Neural cell (in vitro differentiated cells): ENCODE measurements around the gene RXRB. TPM values are rescaled to one million over a fixed set of nuclear protein-coding genes. Genes with fewer than 3 reads are reported as not detected.

Source experiments
- H2AFZ ChIP-seq: fragments of 200-600, 300-800 bp; sonication (generic), shearing (Covaris generic); 2 replicates; pipeline ENCODE4 v1.6.0; 2014; ENCODE audit warnings: low read depth, mild to moderate bottlenecking, antibody characterized with exemption, low read length, moderate library complexity
- H3F3A ChIP-seq: fragments of 200-600 bp; shearing (Covaris generic); 2 replicates; pipeline ENCODE4 v1.6.1; 2016; ENCODE audit warnings: mild to moderate bottlenecking, moderate library complexity, mixed read lengths, antibody characterized with exemption, low read length; ENCODE audit not compliant: insufficient read depth, poor library complexity, severe bottlenecking
- H3K27ac ChIP-seq: fragments of 200-600, 300-800 bp; sonication (generic), shearing (Covaris generic); 2 replicates; pipeline ENCODE4 v1.5.1; 2014; ENCODE audit warnings: mild to moderate bottlenecking, low read length, moderate library complexity
- H3K27me3 ChIP-seq: fragments of 300-800, 200-600 bp; sonication (generic), shearing (Covaris generic); 2 replicates; pipeline ENCODE4 v1.6.0; 2014; ENCODE audit warnings: mild to moderate bottlenecking, low read depth, low read length, moderate library complexity; ENCODE audit not compliant: insufficient read depth
- H3K36me3 ChIP-seq: fragments of 300-800, 200-600 bp; sonication (generic), shearing (Covaris generic); 2 replicates; pipeline ENCODE4 v1.5.1; 2014; ENCODE audit warnings: mild to moderate bottlenecking, antibody characterized with exemption, low read length, moderate library complexity; ENCODE audit not compliant: insufficient read depth
- H3K4me2 ChIP-seq: fragments of 300-800, 200-600 bp; sonication (generic), shearing (Covaris generic); 2 replicates; pipeline ENCODE4 v1.6.0; 2014; ENCODE audit warnings: mild to moderate bottlenecking, low read length
- H3K4me3 ChIP-seq: fragments of 300-800, 200-600 bp; sonication (generic), shearing (Covaris generic); 2 replicates; pipeline ENCODE4 v1.5.1; 2014; ENCODE audit warnings: mild to moderate bottlenecking, low read length, moderate library complexity
- H3K79me2 ChIP-seq: fragments of 200-600 bp; shearing (Covaris generic); replicated peaks from 2 replicates; pipeline ENCODE4 v1.6.0; 2014; ENCODE audit warnings: mild to moderate bottlenecking, low read length, moderate library complexity; ENCODE audit not compliant: insufficient read depth
- H3K9ac ChIP-seq: fragments of 300-800, 200-600 bp; sonication (generic), shearing (Covaris generic); 2 replicates; pipeline ENCODE4 v1.6.1; 2016; ENCODE audit warnings: mild to moderate bottlenecking, low read length, mixed read lengths
- H3K9me2 ChIP-seq: fragments of 200-600 bp; shearing (Covaris generic); 2 replicates; pipeline ENCODE4 v1.6.1; 2016; ENCODE audit warnings: mild to moderate bottlenecking, low read length, mixed read lengths; ENCODE audit not compliant: insufficient read depth
- H3K9me3 ChIP-seq: fragments of 200-600, 300-800 bp; sonication (generic), shearing (Covaris generic); 2 replicates; pipeline ENCODE4 v1.6.1; 2016; ENCODE audit warnings: mild to moderate bottlenecking, mixed run types, low read length, moderate library complexity, mixed read lengths
- H4K20me1 ChIP-seq: fragments of 200-600 bp; shearing (Covaris generic); 2 replicates; pipeline ENCODE4 v1.6.1; 2016; ENCODE audit warnings: mild to moderate bottlenecking, mixed run types; ENCODE audit not compliant: insufficient read depth
- CTCF ChIP-seq: fragments of 450-650 bp; IDR thresholded peaks from 2 replicates; pipeline ENCODE4 v1.5.1; 2014; ENCODE audit warnings: antibody characterized with exemption, mild to moderate bottlenecking, moderate library complexity; ENCODE audit not compliant: poor library complexity, severe bottlenecking
- EP300 ChIP-seq: fragments of 450-650 bp; conservative IDR thresholded peaks from 2 replicates; pipeline ENCODE4 v1.6.1; 2014; ENCODE audit warnings: antibody characterized with exemption, mild to moderate bottlenecking, moderate library complexity; ENCODE audit not compliant: poor library complexity, severe bottlenecking
- EZH2 ChIP-seq: fragments of 200-600, 300-800 bp; shearing (Covaris generic), sonication (generic); IDR thresholded peaks from 2 replicates; pipeline ENCODE4 v1.6.1; 2014; ENCODE audit warnings: antibody characterized with exemption, low read length, borderline replicate concordance, mild to moderate bottlenecking; ENCODE audit not compliant: insufficient read depth, poor library complexity, severe bottlenecking
- POLR2AphosphoS5 ChIP-seq: IDR thresholded peaks from 2 replicates; pipeline ENCODE4 v1.6.1; 2012
- REST ChIP-seq: IDR thresholded peaks from 2 replicates; pipeline ENCODE4 v1.6.1; 2012; ENCODE audit warnings: borderline replicate concordance
- SMC3 ChIP-seq: fragments of 450-650 bp; conservative IDR thresholded peaks from 2 replicates; pipeline ENCODE4 v1.6.1; 2014; ENCODE audit warnings: antibody characterized with exemption, mild to moderate bottlenecking, moderate library complexity; ENCODE audit not compliant: poor library complexity
- TAF1 ChIP-seq: IDR thresholded peaks from 2 replicates; pipeline ENCODE4 v1.6.1; 2012; ENCODE audit warnings: low read depth
- polyA plus RNA-seq: library from polyadenylated mRNA; depleted of rRNA; stranded (reverse); fragments of >200 nt; gene quantifications from 2 replicates; pipeline ENCODE4 v1.2.3, GENCODE V29; 2014

Gene RXRB
- polyA plus RNA-seq, 1 donor from 2014 or later: 60.7 TPM

- Histone ChIP-seq H4K20me1 (no peaks in the 10 kb centered on the region), H3K36me3 (no peaks in the 10 kb centered on the region), H3K4me2 (no peak overlapping the region), H3K27me3 (no peaks in the 10 kb centered on the region), H3K9ac (no peak overlapping the region), H3K27ac (no peak overlapping the region), H3K4me3 (no peak overlapping the region), H3K79me2 (no peaks in the 10 kb centered on the region), H2AFZ (no peak overlapping the region), H3F3A (no peaks in the 10 kb centered on the region), H3K9me2 (no peaks in the 10 kb centered on the region), H3K9me3 (no peaks in the 10 kb centered on the region)
- TF ChIP-seq POLR2AphosphoS5: no peak
Measured at GRCh38 chr6:33183071-33183683, 17.3 kb downstream of the RXRB start.

- no peaks in the 10 kb centered on the region for H3F3A ChIP-seq
- H3K9me2 ChIP-seq: no peaks in the 10 kb centered on the region
- TF ChIP-seq SMC3 (no peak), TAF1 (no peak), REST (no peak), EZH2 (no peak)
- no peaks in the 10 kb centered on the region for H3K9me3 ChIP-seq
- H3K36me3 ChIP-seq: no peaks in the 10 kb centered on the region
- H3K4me2 ChIP-seq: no peak overlapping the region
- no peaks in the 10 kb centered on the region for H4K20me1 ChIP-seq
- H3K27ac ChIP-seq: no peak overlapping the region
- no peaks in the 10 kb centered on the region for H3K27me3 ChIP-seq
- H3K4me3 ChIP-seq: no peak overlapping the region
- H3K79me2 ChIP-seq: no peaks in the 10 kb centered on the region
- no peak overlapping the region for H3K9ac ChIP-seq
- no peak overlapping the region for H2AFZ ChIP-seq
Measured at GRCh38 chr6:33181141-33181540, 19.3 kb downstream of the RXRB start.

- H3K9me3 ChIP-seq: no peaks in the 10 kb centered on the region
- H3K27ac ChIP-seq: no peak overlapping the region
- no peaks in the 10 kb centered on the region for H3K36me3 ChIP-seq
- no peak overlapping the region for H3K4me2 ChIP-seq
- no peaks in the 10 kb centered on the region for H3K27me3 ChIP-seq
- H2AFZ ChIP-seq: no peak overlapping the region
- H3K9ac ChIP-seq: no peak overlapping the region
- H3K4me3 ChIP-seq: no peak overlapping the region
- no peak for TF ChIP-seq CTCF
- no peak for TF ChIP-seq EP300
- H3K79me2 ChIP-seq: no peaks in the 10 kb centered on the region
- no peaks in the 10 kb centered on the region for H3F3A ChIP-seq
- H4K20me1 ChIP-seq: no peaks in the 10 kb centered on the region
- H3K9me2 ChIP-seq: no peaks in the 10 kb centered on the region
Measured at GRCh38 chr6:33178755-33179475, 21.6 kb downstream of the RXRB start.
